Measurements from ENCODE around the gene LRFN4.

DNA sequence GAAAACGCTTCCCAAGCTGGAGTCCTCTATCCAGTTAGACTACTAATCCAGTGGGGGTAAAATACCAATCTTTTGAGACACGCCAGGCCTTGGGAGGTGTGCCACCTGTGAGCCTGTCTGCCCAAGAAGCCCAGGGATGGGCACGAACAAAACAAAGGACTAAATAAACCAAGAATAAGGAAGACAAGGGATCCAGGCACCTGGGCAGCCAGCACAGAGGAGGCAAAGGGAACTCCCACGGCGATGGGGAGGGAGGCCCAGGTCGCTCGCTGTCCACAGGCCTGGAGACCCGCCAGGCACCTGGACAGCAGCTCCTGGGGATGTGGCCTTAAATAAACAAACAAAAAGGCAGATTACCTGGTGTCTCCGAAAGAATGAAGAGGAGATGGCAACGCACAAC, 31.4 kb downstream of the LRFN4 start:
- TF ChIP-seq CTCF (IDR thresholded peaks at IDR 0.05) (no peak), POLR2A (IDR thresholded peaks at IDR 0.05) (no peak), EP300 (IDR thresholded peaks at IDR 0.05) (no peak), POLR2AphosphoS5 (IDR thresholded peaks at IDR 0.05) (no peak)

All from upper lobe of left lung (tissue), 4 donors.